HG03039 (cell line): ENCODE results near the gene NQO2.

Source experiments
- ATAC-seq: cut with Tn5 transposase; IDR thresholded peaks from one replicate; pipeline ENCODE4 v1.9.1; 2021; ENCODE audit warnings: mild to moderate bottlenecking, moderate library complexity; ENCODE audit not compliant: unreplicated experiment

Gene NQO2

GRCh38 chr6:3068329-3069214 lies 68.9 kb downstream of the NQO2 start, which contains the start of gene RIPK1:
TSS of gene RIPK1 (plus strand) at chr6:3068494. CDS start at chr6:3076824, 8,330 bp downstream.
- ATAC-seq, result peak; percentile 83
